ENCODE results near the gene FAM210A.

Gene FAM210A

DNA sequence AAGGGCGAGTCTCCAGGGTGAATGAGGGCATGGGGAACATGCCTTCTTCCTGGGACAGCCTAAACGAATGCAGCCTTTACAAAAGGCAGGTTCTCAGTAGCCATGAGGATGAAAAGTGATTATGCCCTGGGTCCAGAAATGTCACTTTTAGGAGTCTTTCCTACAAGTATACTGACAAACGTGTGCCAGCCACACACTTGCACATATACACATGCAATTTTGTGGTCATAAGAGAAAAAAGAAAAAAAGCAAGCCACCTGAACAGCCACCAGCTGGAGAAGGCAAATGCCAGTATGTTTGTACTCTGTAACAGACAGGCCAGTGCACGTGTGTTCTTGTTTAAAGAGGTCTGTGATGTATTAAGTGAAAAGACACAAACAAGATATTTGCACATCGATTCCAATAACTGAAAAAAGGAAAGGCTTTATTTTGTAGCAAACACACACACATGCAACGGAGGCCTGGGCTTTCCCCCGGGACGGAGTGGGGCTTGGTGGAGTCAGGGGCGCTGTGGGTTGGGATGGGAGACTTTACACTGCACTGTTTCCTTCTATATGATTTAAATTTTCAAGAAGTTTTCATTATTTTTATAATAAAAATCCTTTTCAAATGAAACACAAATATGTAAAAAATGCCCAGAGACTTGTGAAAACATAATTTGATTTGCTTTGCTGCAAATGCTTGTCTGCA is 108.4 kb downstream of the FAM210A start:
- TF ChIP-seq GABPA (IDR thresholded peaks at IDR 0.05; ENCODE audit: low read depth) = no peak
- no peak for TF ChIP-seq REST (IDR thresholded peaks at IDR 0.05; ENCODE audit: insufficient replicate concordance, low read depth)
- no peak for TF ChIP-seq SPI1 (IDR thresholded peaks at IDR 0.05; ENCODE audit: borderline replicate concordance, low read depth)
- no peak for TF ChIP-seq CTCF (IDR thresholded peaks at IDR 0.05; ENCODE audit: insufficient read depth, low read length)
- no peak for TF ChIP-seq POLR2AphosphoS5 (IDR thresholded peaks at IDR 0.05; ENCODE audit: low read depth)
- no peak overlapping the region for H3K27ac ChIP-seq (replicated peaks)
- DNase-seq (ENCODE audit: low read depth in 1 of 2, low spot score in 1 of 2) = no peak

GRCh38 chr18:13616525-13617035 is 109.8 kb downstream of the FAM210A start:
- TF ChIP-seq GABPA (IDR thresholded peaks at IDR 0.05; ENCODE audit: low read depth) = no peak
- TF ChIP-seq SPI1 (IDR thresholded peaks at IDR 0.05; ENCODE audit: borderline replicate concordance, low read depth) = no peak
- no peak for TF ChIP-seq CTCF (IDR thresholded peaks at IDR 0.05; ENCODE audit: insufficient read depth, low read length)
- TF ChIP-seq POLR2AphosphoS5 (IDR thresholded peaks at IDR 0.05; ENCODE audit: low read depth) = no peak
- no peak for TF ChIP-seq REST (IDR thresholded peaks at IDR 0.05; ENCODE audit: insufficient replicate concordance, low read depth)
- no peak overlapping the region for H3K4me3 ChIP-seq (replicated peaks; ENCODE audit: insufficient read depth, low read length)
- peaks cover 6% of the 10 kb centered on the region for H3K27me3 ChIP-seq (ENCODE audit: insufficient read depth, poor library complexity, severe bottlenecking)
- DNase-seq (ENCODE audit: low read depth in 1 of 2, low spot score in 1 of 2) = no peak
- no peak overlapping the region for H3K27ac ChIP-seq (replicated peaks)

More for the DNA sequence above, 108.4 kb downstream of the FAM210A start:
- H3K4me3 ChIP-seq (replicated peaks; ENCODE audit: insufficient read depth, low read length) = no peak overlapping the region
- peaks cover under 1% of the 10 kb centered on the region for H3K27me3 ChIP-seq (ENCODE audit: insufficient read depth, poor library complexity, severe bottlenecking)

GRCh38 chr18:13616041-13616440 is 110.3 kb downstream of the FAM210A start:
- TF ChIP-seq GABPA (IDR thresholded peaks at IDR 0.05; ENCODE audit: low read depth) (no peak), SPI1 (IDR thresholded peaks at IDR 0.05; ENCODE audit: borderline replicate concordance, low read depth) (no peak), REST (IDR thresholded peaks at IDR 0.05; ENCODE audit: insufficient replicate concordance, low read depth) (no peak), CTCF (IDR thresholded peaks at IDR 0.05; ENCODE audit: insufficient read depth, low read length) (no peak), POLR2AphosphoS5 (IDR thresholded peaks at IDR 0.05; ENCODE audit: low read depth) (no peak)
- no peak overlapping the region for H3K4me3 ChIP-seq (replicated peaks; ENCODE audit: insufficient read depth, low read length)
- H3K27me3 ChIP-seq (ENCODE audit: insufficient read depth, poor library complexity, severe bottlenecking) = peaks cover 6% of the 10 kb centered on the region

More at GRCh38 chr18:13616041-13616440, 110.3 kb downstream of the FAM210A start:
- H3K27ac ChIP-seq (replicated peaks) = no peak overlapping the region
- DNase-seq (ENCODE audit: low read depth in 1 of 2, low spot score in 1 of 2) = no peak

Measured in HL-60 (cell line).